ENCODE measurements around the gene IPO13.

IPO13 gene

GRCh38 chr1:43930949-43931275, 15.8 kb upstream of the IPO13 start:
- no peaks in the 10 kb centered on the region for H3K36me3 ChIP-seq (ENCODE audit: insufficient read depth, low read length)
- no peak overlapping the region for H3K9ac ChIP-seq (ENCODE audit: low read depth, low read length, poor library complexity, severe bottlenecking)
- no peaks in the 10 kb centered on the region for H4K20me1 ChIP-seq (ENCODE audit: insufficient read depth, low read length, poor library complexity, severe bottlenecking)
- no peaks in the 10 kb centered on the region for H3K9me2 ChIP-seq (replicated peaks; ENCODE audit: low read depth, low read length)
- no peak overlapping the region for H3K4me3 ChIP-seq (ENCODE audit: low read length, poor library complexity, severe bottlenecking)
- no peak overlapping the region for H3K4me2 ChIP-seq (ENCODE audit: low read depth, low read length, poor library complexity, severe bottlenecking)
- no peak overlapping the region for H2AFZ ChIP-seq (ENCODE audit: low read length)
- no peaks in the 10 kb centered on the region for H3F3A ChIP-seq (ENCODE audit: low read depth)
- TF ChIP-seq EZH2phosphoT487 (IDR thresholded peaks at IDR 0.05; ENCODE audit: borderline replicate concordance) (no peak), CTCF (conservative IDR thresholded peaks at IDR 0.05; ENCODE audit: low read length) (no peak)
- no peaks in the 10 kb centered on the region for H3K79me2 ChIP-seq (ENCODE audit: insufficient read depth, low read length)
- no peaks in the 10 kb centered on the region for H3K9me3 ChIP-seq (ENCODE audit: insufficient read depth, low read depth, low read length)
- no peaks in the 10 kb centered on the region for H3K4me1 ChIP-seq (ENCODE audit: insufficient read depth, low read length, poor library complexity, severe bottlenecking)
- H3K27me3 ChIP-seq (ENCODE audit: insufficient read depth, low read length, poor library complexity, severe bottlenecking): no peaks in the 10 kb centered on the region

GRCh38 chr1:43931711-43932660, 14.8 kb upstream of the IPO13 start:
- Histone ChIP-seq H3K4me1 (ENCODE audit: insufficient read depth, low read length, poor library complexity, severe bottlenecking) (no peaks in the 10 kb centered on the region), H3K9me3 (ENCODE audit: insufficient read depth, low read depth, low read length) (no peaks in the 10 kb centered on the region), H3K4me3 (ENCODE audit: low read length, poor library complexity, severe bottlenecking) (no peak overlapping the region), H3K9me2 (replicated peaks; ENCODE audit: low read depth, low read length) (no peaks in the 10 kb centered on the region), H3F3A (ENCODE audit: low read depth) (no peaks in the 10 kb centered on the region), H3K27me3 (ENCODE audit: insufficient read depth, low read length, poor library complexity, severe bottlenecking) (no peaks in the 10 kb centered on the region), H3K79me2 (ENCODE audit: insufficient read depth, low read length) (no peaks in the 10 kb centered on the region), H3K36me3 (ENCODE audit: insufficient read depth, low read length) (no peaks in the 10 kb centered on the region), H3K9ac (ENCODE audit: low read depth, low read length, poor library complexity, severe bottlenecking) (no peak overlapping the region), H4K20me1 (ENCODE audit: insufficient read depth, low read length, poor library complexity, severe bottlenecking) (no peaks in the 10 kb centered on the region), H3K4me2 (ENCODE audit: low read depth, low read length, poor library complexity, severe bottlenecking) (no peak overlapping the region), H2AFZ (ENCODE audit: low read length) (no peak overlapping the region)
- TF ChIP-seq EZH2phosphoT487 (IDR thresholded peaks at IDR 0.05; ENCODE audit: borderline replicate concordance) (no peak), CTCF (conservative IDR thresholded peaks at IDR 0.05; ENCODE audit: low read length) (no peak)

GRCh38 chr1:43932786-43933385, 13.9 kb upstream of the IPO13 start:
- H4K20me1 ChIP-seq (ENCODE audit: insufficient read depth, low read length, poor library complexity, severe bottlenecking): no peaks in the 10 kb centered on the region
- H3K4me3 ChIP-seq (ENCODE audit: low read length, poor library complexity, severe bottlenecking): no peak overlapping the region
- no peaks in the 10 kb centered on the region for H3K9me3 ChIP-seq (ENCODE audit: insufficient read depth, low read depth, low read length)
- H3K27me3 ChIP-seq (ENCODE audit: insufficient read depth, low read length, poor library complexity, severe bottlenecking): no peaks in the 10 kb centered on the region
- no peak overlapping the region for H3K9ac ChIP-seq (ENCODE audit: low read depth, low read length, poor library complexity, severe bottlenecking)
- no peak overlapping the region for H2AFZ ChIP-seq (ENCODE audit: low read length)
- no peak overlapping the region for H3K4me2 ChIP-seq (ENCODE audit: low read depth, low read length, poor library complexity, severe bottlenecking)
- no peaks in the 10 kb centered on the region for H3K9me2 ChIP-seq (replicated peaks; ENCODE audit: low read depth, low read length)
- H3K79me2 ChIP-seq (ENCODE audit: insufficient read depth, low read length): no peaks in the 10 kb centered on the region
- TF ChIP-seq CTCF (conservative IDR thresholded peaks at IDR 0.05; ENCODE audit: low read length) (no peak), EZH2phosphoT487 (IDR thresholded peaks at IDR 0.05; ENCODE audit: borderline replicate concordance) (no peak)
- H3K4me1 ChIP-seq (ENCODE audit: insufficient read depth, low read length, poor library complexity, severe bottlenecking): no peaks in the 10 kb centered on the region
- H3K36me3 ChIP-seq (ENCODE audit: insufficient read depth, low read length): no peaks in the 10 kb centered on the region
- H3F3A ChIP-seq (ENCODE audit: low read depth): no peaks in the 10 kb centered on the region
